ENCODE results near the gene PTPRR. TPM values are rescaled to one million over a fixed set of nuclear protein-coding genes. Genes with fewer than 3 reads are reported as not detected.
A peak's percentile ranks its signal among the peaks of the same experiment; 100 is the strongest.

PTPRR gene
- total RNA-seq, 4 donors from 2014 or later: not detected

- no peaks in the 10 kb centered on the region for H3K27me3 ChIP-seq
- no peaks in the 10 kb centered on the region for H3K9me3 ChIP-seq
- peaks cover 11% of the 10 kb centered on the region for H3K4me1 ChIP-seq
- no peak for DNase-seq (ENCODE audit: low spot score in 2 of 2)
- WGBS: no CpG with 5 or more reads among the region's 2 CpGs
- TF ChIP-seq CTCF (IDR thresholded peaks at IDR 0.05): no peak
- TF ChIP-seq POLR2A (IDR thresholded peaks at IDR 0.05): no peak
- no peak for TF ChIP-seq POLR2AphosphoS5 (IDR thresholded peaks at IDR 0.05)
- no peak for TF ChIP-seq EP300 (IDR thresholded peaks at IDR 0.05)
- peak overlapping the region; percentile 62 for H3K4me3 ChIP-seq
- H3K27ac ChIP-seq: peak overlapping the region; percentile 10
- H3K36me3 ChIP-seq: no peaks in the 10 kb centered on the region
These were observed 311.3 kb downstream of the PTPRR start for GRCh38 chr12:70609203-70609602.

GRCh38 chr12:70608184-70608583 lies 312.4 kb downstream of the PTPRR start:
- Histone ChIP-seq H3K27me3 (no peaks in the 10 kb centered on the region), H3K4me3 (peak overlapping the region; percentile 62), H3K27ac (no peak overlapping the region), H3K4me1 (peaks cover 11% of the 10 kb centered on the region), H3K9me3 (no peaks in the 10 kb centered on the region), H3K36me3 (no peaks in the 10 kb centered on the region)
- TF ChIP-seq CTCF (IDR thresholded peaks at IDR 0.05) (no peak), EP300 (IDR thresholded peaks at IDR 0.05) (no peak), POLR2A (IDR thresholded peaks at IDR 0.05) (no peak), POLR2AphosphoS5 (IDR thresholded peaks at IDR 0.05) (no peak)
- 89% methylated on average over 1 of the region's 1 CpG for WGBS
- DNase-seq (ENCODE audit: low spot score in 2 of 2): no peak

- no peaks in the 10 kb centered on the region for H3K27me3 ChIP-seq
- peaks cover 11% of the 10 kb centered on the region for H3K4me1 ChIP-seq
These were observed 313.4 kb downstream of the PTPRR start for GRCh38 chr12:70607107-70607506.

GRCh38 chr12:70605976-70606375 lies 314.6 kb downstream of the PTPRR start:
- Histone ChIP-seq H3K36me3 (no peaks in the 10 kb centered on the region), H3K4me3 (peak overlapping the region; percentile 62), H3K27me3 (no peaks in the 10 kb centered on the region), H3K4me1 (peaks cover 11% of the 10 kb centered on the region), H3K27ac (no peak overlapping the region), H3K9me3 (no peaks in the 10 kb centered on the region)
- DNase-seq (ENCODE audit: low spot score in 2 of 2): no peak
- WGBS: 63% methylated on average over 5 of the region's 5 CpGs
- no peak for TF ChIP-seq EP300 (IDR thresholded peaks at IDR 0.05)
- TF ChIP-seq POLR2A (IDR thresholded peaks at IDR 0.05): no peak
- no peak for TF ChIP-seq CTCF (IDR thresholded peaks at IDR 0.05)
- TF ChIP-seq POLR2AphosphoS5 (IDR thresholded peaks at IDR 0.05): no peak

More at GRCh38 chr12:70607107-70607506, 313.4 kb downstream of the PTPRR start:
- no peak overlapping the region for H3K27ac ChIP-seq
- DNase-seq (ENCODE audit: low spot score in 2 of 2): no peak
- TF ChIP-seq CTCF (IDR thresholded peaks at IDR 0.05) (no peak), POLR2A (IDR thresholded peaks at IDR 0.05) (no peak), POLR2AphosphoS5 (IDR thresholded peaks at IDR 0.05) (no peak), EP300 (IDR thresholded peaks at IDR 0.05) (no peak)
- H3K36me3 ChIP-seq: no peaks in the 10 kb centered on the region
- H3K4me3 ChIP-seq: peak overlapping the region; percentile 62
- no peaks in the 10 kb centered on the region for H3K9me3 ChIP-seq

- 89% methylated on average over 4 of the region's 4 CpGs for WGBS
- Histone ChIP-seq H3K36me3 (no peaks in the 10 kb centered on the region), H3K4me1 (peaks cover 5% of the 10 kb centered on the region), H3K4me3 (no peak overlapping the region), H3K27ac (no peak overlapping the region), H3K9me3 (no peaks in the 10 kb centered on the region), H3K27me3 (no peaks in the 10 kb centered on the region)
- no peak for DNase-seq (ENCODE audit: low spot score in 2 of 2)
- TF ChIP-seq EP300 (IDR thresholded peaks at IDR 0.05) (no peak), CTCF (IDR thresholded peaks at IDR 0.05) (no peak), POLR2AphosphoS5 (IDR thresholded peaks at IDR 0.05) (no peak), POLR2A (IDR thresholded peaks at IDR 0.05) (no peak)
These were observed 315.9 kb downstream of the PTPRR start for GRCh38 chr12:70604662-70605061.

Data from suprapubic skin (tissue), 4 donors.